A549 (cell line): ENCODE data around the gene FKBP15. TPM values are rescaled to one million over a fixed set of nuclear protein-coding genes. Genes with fewer than 3 reads are reported as not detected.

Experiments used
- ATAC-seq, 2 experiments: fragments of 200-7000 bp in 1 of 2; fragments of >200 bp in 1 of 2; cut with Nextera tagmentation in 1 of 2; cut with Tn5 transposase in 1 of 2; 3 replicates each; pipeline versions ENCODE4 v1.8.0 to v1.9.1; 2018 to 2020; ENCODE audit warnings: mild to moderate bottlenecking in 1 of 2, moderate library complexity in 1 of 2
- CTCF ChIA-PET: fragments of 300-600 bp; sonication (Branson Sonifier 250); formaldehyde crosslinking; extraction: SDS; loops from one replicate; lab custom pipeline; 2021; ENCODE audit warnings: antibody characterized with exemption, inconsistent platforms; lab: Yijun Ruan, JAX
- POLR2A ChIA-PET: fragments of 350-600 bp; formaldehyde crosslinking; extraction: SDS; loops from one replicate; lab custom pipeline; 2021; ENCODE audit warnings: antibody characterized with exemption, inconsistent platforms; lab: Yijun Ruan, JAX
- DNase-seq, 2 experiments: peaks; one replicate each; pipeline versions ENCODE4 v3.0.0 to v3.0.0-alpha.2; 2011 to 2016; ENCODE audit warnings: low read depth in 1 of 2, low spot score in 1 of 2
- FAIRE-seq: peaks from 2 replicates; lab custom pipeline; 2011; peaks lifted over from hg19 to GRCh38; lab: Jason Lieb, UNC
- H3K27ac ChIP-seq, 2 experiments: fragments of >200 bp; sonication (Bioruptor Twin); formaldehyde crosslinking; 3 replicates each; pipeline ENCODE4 v1.5.1; 2016 to 2017
- H3K4me1 ChIP-seq: fragments of >200 bp; sonication (Bioruptor Twin); formaldehyde crosslinking; 3 replicates; pipeline ENCODE4 v1.6.1; 2016
- H3K4me2 ChIP-seq: fragments of >200 bp; sonication (Bioruptor Twin); formaldehyde crosslinking; 3 replicates; pipeline ENCODE4 v1.6.1; 2016
- H3K4me3 ChIP-seq: fragments of >200 bp; sonication (Bioruptor Twin); formaldehyde crosslinking; 3 replicates; pipeline ENCODE4 v1.5.1; 2016
- H3K9me3 ChIP-seq: fragments of >200 bp; sonication (Bioruptor Twin); formaldehyde crosslinking; 3 replicates; pipeline ENCODE4 v1.6.1; 2016
- BHLHE40 ChIP-seq: IDR thresholded peaks from 2 replicates; pipeline ENCODE4 v1.6.1; 2012; ENCODE audit warnings: low read depth, low read length, inconsistent platforms
- CBX8 ChIP-seq: fragments of 200-600 bp; sonication (generic); IDR thresholded peaks from 2 replicates; pipeline ENCODE4 v1.6.1; 2016
- CEBPB ChIP-seq, 2 experiments: fragments of >200 bp in 1 of 2; sonication (Bioruptor Twin) in 1 of 2; formaldehyde crosslinking in 1 of 2; IDR thresholded peaks; 2 replicates each; pipeline ENCODE4 v1.6.1; 2012 to 2016
- CHD2 ChIP-seq: fragments of 150-350 bp; IDR thresholded peaks from 2 replicates; pipeline ENCODE4 v1.6.1; 2014; ENCODE audit warnings: low read length; ENCODE audit not compliant: partially characterized antibody
- CHD4 ChIP-seq: fragments of 200-600 bp; sonication (generic); IDR thresholded peaks from 2 replicates; pipeline ENCODE4 v1.6.1; 2016; ENCODE audit warnings: antibody characterized with exemption, mild to moderate bottlenecking, borderline replicate concordance
- EHF ChIP-seq: fragments of 250-450 bp; sonication (Bioruptor Pico); IDR thresholded peaks from 2 replicates; pipeline ENCODE4 v1.5.0; 2020; ENCODE audit warnings: mild to moderate bottlenecking
- EP300 ChIP-seq, 2 experiments: fragments of >200 bp; sonication (Bioruptor Twin); formaldehyde crosslinking; IDR thresholded peaks; 2 replicates in 1 of 2; 3 replicates in 1 of 2; pipeline ENCODE4 v1.6.1; 2016 to 2017
- FOSB ChIP-seq: fragments of 250-450 bp; sonication (Bioruptor Pico); IDR thresholded peaks from 2 replicates; pipeline ENCODE4 v1.5.0; 2020; ENCODE audit warnings: mild to moderate bottlenecking, moderate library complexity
- FOSL2 ChIP-seq, 2 experiments: fragments of 450-650 bp in 1 of 2; fragments of >200 bp in 1 of 2; sonication (Bioruptor Twin) in 1 of 2; formaldehyde crosslinking; IDR thresholded peaks; 2 replicates each; pipeline versions ENCODE4 v1.5.0 to v1.6.1; 2016 to 2020; ENCODE audit warnings: mild to moderate bottlenecking in 1 of 2, moderate library complexity in 1 of 2
- FOXS1 ChIP-seq: fragments of 250-450 bp; sonication (Bioruptor Pico); IDR thresholded peaks from 2 replicates; pipeline ENCODE4 v1.5.0; 2020; ENCODE audit warnings: mild to moderate bottlenecking, moderate library complexity
- GATA3 ChIP-seq: IDR thresholded peaks from 2 replicates; pipeline ENCODE4 v1.6.1; 2012; ENCODE audit warnings: borderline replicate concordance
- HDAC2 ChIP-seq: fragments of 200-600 bp; sonication (generic); IDR thresholded peaks from 2 replicates; pipeline ENCODE4 v1.6.1; 2016
- HOXB5 ChIP-seq: fragments of 250-450 bp; sonication (Bioruptor Pico); IDR thresholded peaks from 2 replicates; pipeline ENCODE4 v1.5.0; 2020; ENCODE audit warnings: mild to moderate bottlenecking, moderate library complexity
- MAFK ChIP-seq: fragments of 450-650 bp; IDR thresholded peaks from 2 replicates; pipeline ENCODE4 v1.6.1; 2014; ENCODE audit not compliant: partially characterized antibody
- MAZ ChIP-seq: fragments of 150-350 bp; IDR thresholded peaks from 2 replicates; pipeline ENCODE4 v1.6.1; 2014; ENCODE audit warnings: antibody characterized with exemption, low read depth, low read length, borderline replicate concordance
- NR3C1 ChIP-seq: fragments of >200 bp; sonication (Bioruptor Twin); formaldehyde crosslinking; IDR thresholded peaks from 3 replicates; pipeline ENCODE4 v1.6.1; 2017
- PHF8 ChIP-seq: fragments of 200-600 bp; sonication (generic); IDR thresholded peaks from 2 replicates; pipeline ENCODE4 v1.6.1; 2016; ENCODE audit warnings: low read depth, mild to moderate bottlenecking, antibody characterized with exemption, moderate library complexity, borderline replicate concordance
- POLR2A ChIP-seq: IDR thresholded peaks from 2 replicates; pipeline ENCODE4 v1.6.1; 2012; ENCODE audit warnings: mild to moderate bottlenecking, low read length
- SREBF2 ChIP-seq: fragments of 450-650 bp; IDR thresholded peaks from 2 replicates; pipeline ENCODE4 v1.6.1; 2014; ENCODE audit warnings: mild to moderate bottlenecking, moderate library complexity
- TP53 ChIP-seq: fragments of 250-450 bp; sonication (Bioruptor Pico); IDR thresholded peaks from 2 replicates; pipeline ENCODE4 v1.5.0; 2021; ENCODE audit warnings: mild to moderate bottlenecking, moderate library complexity
- ZC3H11A ChIP-seq: fragments of 450-650 bp; IDR thresholded peaks from 2 replicates; pipeline ENCODE4 v1.6.1; 2014; ENCODE audit warnings: antibody characterized with exemption, mild to moderate bottlenecking
- ZNF302 ChIP-seq: fragments of 250-450 bp; sonication (Bioruptor Pico); IDR thresholded peaks from 2 replicates; pipeline ENCODE4 v1.9.0; 2021; ENCODE audit warnings: inconsistent platforms, mild to moderate bottlenecking, moderate library complexity
- WGBS: methylation state at CpG from one replicate; pipeline ENCODE4 v1.1.6; 2017; ENCODE audit errors: missing lambda C conversion rate; 5-methylcytosine and 5-hydroxymethylcytosine counted together
- polyA plus RNA-seq, 4 experiments: library from polyadenylated mRNA; depleted of rRNA in 3 of 4; stranded (reverse); fragments of >200 nt; fragmentation: RNase III in 1 of 4; extraction: RNeasy Plus Mini Kit Qiagen cat#74134 plus additional on column Dnase treatment in 1 of 4; gene quantifications; 2 replicates in 3 of 4; 3 replicates in 1 of 4; pipeline ENCODE4 v1.2.3, GENCODE V29; 2011 to 2017
- TF ChIP-seq, protein P1 (sequence below): fragments of 250-450 bp; sonication (Bioruptor Pico); IDR thresholded peaks from 2 replicates; pipeline ENCODE4 v1.5.0; 2020; ENCODE audit warnings: low read depth, mild to moderate bottlenecking, moderate library complexity
- TF ChIP-seq, protein P2 (sequence below): fragments of 150-350 bp; IDR thresholded peaks from 2 replicates; pipeline ENCODE4 v1.6.1; 2014; ENCODE audit warnings: low read depth, mild to moderate bottlenecking, low read length
- TF ChIP-seq, protein P3 (sequence below): IDR thresholded peaks from 2 replicates; pipeline ENCODE4 v1.6.1; 2012
- TF ChIP-seq, protein P4 (sequence below): fragments of >200 bp; sonication (Bioruptor Twin); formaldehyde crosslinking; IDR thresholded peaks from 3 replicates; pipeline ENCODE4 v1.6.1; 2016
- TF ChIP-seq, protein P5 (sequence below): fragments of >200 bp; sonication (Bioruptor Twin); formaldehyde crosslinking; IDR thresholded peaks from 3 replicates; pipeline ENCODE4 v1.5.1; 2016

Gene FKBP15
- polyA plus RNA-seq, 2 of the 4 experiments (the other 2 are of a cell fraction): 14.1 to 26.0 TPM

DNA sequence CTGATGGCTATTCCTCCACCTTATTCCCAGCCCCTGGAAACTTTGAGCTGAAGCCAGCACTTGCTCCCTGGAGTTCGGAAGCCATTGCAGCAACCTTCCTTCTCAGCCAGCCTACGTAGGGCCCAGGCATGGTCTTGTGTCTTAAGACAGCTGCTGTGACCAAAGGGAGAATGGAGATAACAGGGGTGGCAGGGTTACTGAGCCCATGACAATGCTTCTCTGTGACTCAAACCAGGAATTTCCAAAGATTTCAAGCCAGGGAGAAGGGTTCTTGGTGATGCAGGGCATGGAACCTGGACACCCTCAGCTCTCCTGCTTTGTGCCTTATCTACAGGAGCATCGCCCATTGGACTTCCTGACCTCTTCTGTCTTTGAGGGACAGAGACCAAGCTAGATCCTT, 58.1 kb downstream of the FKBP15 start:
- TF ChIP-seq, protein P1, sequence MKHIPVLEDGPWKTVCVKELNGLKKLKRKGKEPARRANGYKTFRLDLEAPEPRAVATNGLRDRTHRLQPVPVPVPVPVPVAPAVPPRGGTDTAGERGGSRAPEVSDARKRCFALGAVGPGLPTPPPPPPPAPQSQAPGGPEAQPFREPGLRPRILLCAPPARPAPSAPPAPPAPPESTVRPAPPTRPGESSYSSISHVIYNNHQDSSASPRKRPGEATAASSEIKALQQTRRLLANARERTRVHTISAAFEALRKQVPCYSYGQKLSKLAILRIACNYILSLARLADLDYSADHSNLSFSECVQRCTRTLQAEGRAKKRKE (CRISPR knock-in tag): no peak
- TF ChIP-seq CHD2 (no peak), CHD4 (no peak), EP300 (IDR thresholded peaks at IDR 0.05) (no peak), HDAC2 (no peak), HOXB5 (CRISPR knock-in tag) (no peak), PHF8 (no peak), CBX8 (no peak), ZC3H11A (no peak), CEBPB (IDR thresholded peaks at IDR 0.05) (no peak), POLR2A (no peak), FOSL2 (IDR thresholded peaks at IDR 0.05) (no peak), FOSL2 (CRISPR knock-in tag; IDR thresholded peaks at IDR 0.05) (no peak), NR3C1 (no peak), BHLHE40 (no peak), SREBF2 (no peak), MAZ (no peak)
- TF ChIP-seq, protein P2, sequence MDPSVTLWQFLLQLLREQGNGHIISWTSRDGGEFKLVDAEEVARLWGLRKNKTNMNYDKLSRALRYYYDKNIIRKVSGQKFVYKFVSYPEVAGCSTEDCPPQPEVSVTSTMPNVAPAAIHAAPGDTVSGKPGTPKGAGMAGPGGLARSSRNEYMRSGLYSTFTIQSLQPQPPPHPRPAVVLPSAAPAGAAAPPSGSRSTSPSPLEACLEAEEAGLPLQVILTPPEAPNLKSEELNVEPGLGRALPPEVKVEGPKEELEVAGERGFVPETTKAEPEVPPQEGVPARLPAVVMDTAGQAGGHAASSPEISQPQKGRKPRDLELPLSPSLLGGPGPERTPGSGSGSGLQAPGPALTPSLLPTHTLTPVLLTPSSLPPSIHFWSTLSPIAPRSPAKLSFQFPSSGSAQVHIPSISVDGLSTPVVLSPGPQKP: no peak
- TF ChIP-seq, protein P3, sequence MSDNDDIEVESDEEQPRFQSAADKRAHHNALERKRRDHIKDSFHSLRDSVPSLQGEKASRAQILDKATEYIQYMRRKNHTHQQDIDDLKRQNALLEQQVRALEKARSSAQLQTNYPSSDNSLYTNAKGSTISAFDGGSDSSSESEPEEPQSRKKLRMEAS: no peak
- TF ChIP-seq, protein P4, sequence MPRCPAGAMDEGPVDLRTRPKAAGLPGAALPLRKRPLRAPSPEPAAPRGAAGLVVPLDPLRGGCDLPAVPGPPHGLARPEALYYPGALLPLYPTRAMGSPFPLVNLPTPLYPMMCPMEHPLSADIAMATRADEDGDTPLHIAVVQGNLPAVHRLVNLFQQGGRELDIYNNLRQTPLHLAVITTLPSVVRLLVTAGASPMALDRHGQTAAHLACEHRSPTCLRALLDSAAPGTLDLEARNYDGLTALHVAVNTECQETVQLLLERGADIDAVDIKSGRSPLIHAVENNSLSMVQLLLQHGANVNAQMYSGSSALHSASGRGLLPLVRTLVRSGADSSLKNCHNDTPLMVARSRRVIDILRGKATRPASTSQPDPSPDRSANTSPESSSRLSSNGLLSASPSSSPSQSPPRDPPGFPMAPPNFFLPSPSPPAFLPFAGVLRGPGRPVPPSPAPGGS: no peak
- DNase-seq (no peak), ATAC-seq (no peak), FAIRE-seq (no peak)
- H3K27ac ChIP-seq: no peak overlapping the region
- WGBS: 60% methylated on average over 3 of the region's 3 CpGs
- ChIA-PET POLR2A (interaction anchor here (1.2 kb wide), 1 partner anchor 12 kb away, joined by 3 read pairs; the partner anchor contains the start of gene SLC31A2), CTCF (interaction anchor here (1.7 to 2.8 kb wide), 2 partner anchors 12 to 20 kb away, joined by 5 to 10 read pairs; partner anchors contain the start of gene SLC31A2)
- H3K4me2 ChIP-seq: no peak overlapping the region
- H3K4me3 ChIP-seq: no peak overlapping the region
- no peaks in the 10 kb centered on the region for H3K4me1 ChIP-seq
- no peaks in the 10 kb centered on the region for H3K9me3 ChIP-seq

DNA sequence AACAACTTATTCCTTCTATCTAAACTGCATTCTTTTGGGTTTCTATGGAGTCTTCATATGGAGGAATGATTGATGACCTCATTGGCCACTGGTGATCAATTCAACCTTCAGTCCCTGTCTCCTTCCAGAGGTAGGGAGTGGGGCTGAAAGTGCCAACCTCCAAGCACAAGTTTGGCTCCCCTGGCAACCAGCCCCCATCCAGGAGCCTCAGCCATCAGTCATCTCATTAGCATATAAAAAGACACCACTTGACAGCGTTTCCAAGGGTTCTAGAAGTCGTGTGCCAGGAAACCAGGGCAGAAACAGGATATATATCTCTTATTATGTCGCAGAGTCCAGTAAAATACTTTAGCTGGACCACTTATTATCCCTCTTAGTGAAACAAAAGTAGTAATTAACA, 60.5 kb downstream of the FKBP15 start:
- TF ChIP-seq FOSL2 (IDR thresholded peaks at IDR 0.05) (no peak), FOSL2 (CRISPR knock-in tag; IDR thresholded peaks at IDR 0.05) (no peak)
- no peak overlapping the region for H3K27ac ChIP-seq
- no peak for ATAC-seq
- FAIRE-seq: no peak
- no peaks in the 10 kb centered on the region for H3K4me1 ChIP-seq
- CTCF ChIA-PET: no interaction called here
- DNase-seq: no peak
- WGBS: 75% methylated on average over 3 of the region's 3 CpGs
- no peak overlapping the region for H3K4me3 ChIP-seq
- no peak overlapping the region for H3K4me2 ChIP-seq
- POLR2A ChIA-PET: no interaction called here
- H3K9me3 ChIP-seq: no peaks in the 10 kb centered on the region

DNA sequence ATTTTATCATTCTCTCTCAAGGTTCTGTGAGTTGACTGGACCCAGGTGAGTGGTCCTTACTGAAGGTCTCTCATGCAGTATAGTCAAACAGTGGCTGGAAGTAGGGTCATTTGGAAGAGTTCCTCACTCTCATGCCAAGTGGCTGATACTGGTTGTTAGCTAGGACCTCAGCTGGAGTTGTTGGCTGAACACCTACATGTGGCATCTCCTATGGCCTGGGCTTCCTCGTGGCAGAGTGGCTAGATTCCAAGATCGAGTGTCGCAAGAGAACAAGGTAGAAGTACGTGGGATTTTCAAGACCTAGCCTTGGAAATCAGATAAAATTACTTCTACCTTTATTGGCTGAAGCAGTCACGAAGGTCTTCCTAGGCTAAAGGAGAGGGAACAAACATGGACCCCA, 62.6 kb downstream of the FKBP15 start:
- FAIRE-seq (no peak), ATAC-seq (no peak), DNase-seq (no peak)
- Histone ChIP-seq H3K4me3 (no peak overlapping the region), H3K27ac (no peak overlapping the region), H3K4me2 (no peak overlapping the region), H3K4me1 (no peaks in the 10 kb centered on the region), H3K9me3 (no peaks in the 10 kb centered on the region)
- no peak for TF ChIP-seq FOSL2 (IDR thresholded peaks at IDR 0.05)
- TF ChIP-seq FOSL2 (CRISPR knock-in tag; IDR thresholded peaks at IDR 0.05): no peak
- no peak for TF ChIP-seq GATA3
- no peak for TF ChIP-seq HOXB5 (CRISPR knock-in tag)
- TF ChIP-seq SREBF2: no peak
- no peak for TF ChIP-seq ZNF302
- TF ChIP-seq MAFK: no peak
- TF ChIP-seq TP53 (CRISPR knock-in tag): no peak
- TF ChIP-seq, protein P5, sequence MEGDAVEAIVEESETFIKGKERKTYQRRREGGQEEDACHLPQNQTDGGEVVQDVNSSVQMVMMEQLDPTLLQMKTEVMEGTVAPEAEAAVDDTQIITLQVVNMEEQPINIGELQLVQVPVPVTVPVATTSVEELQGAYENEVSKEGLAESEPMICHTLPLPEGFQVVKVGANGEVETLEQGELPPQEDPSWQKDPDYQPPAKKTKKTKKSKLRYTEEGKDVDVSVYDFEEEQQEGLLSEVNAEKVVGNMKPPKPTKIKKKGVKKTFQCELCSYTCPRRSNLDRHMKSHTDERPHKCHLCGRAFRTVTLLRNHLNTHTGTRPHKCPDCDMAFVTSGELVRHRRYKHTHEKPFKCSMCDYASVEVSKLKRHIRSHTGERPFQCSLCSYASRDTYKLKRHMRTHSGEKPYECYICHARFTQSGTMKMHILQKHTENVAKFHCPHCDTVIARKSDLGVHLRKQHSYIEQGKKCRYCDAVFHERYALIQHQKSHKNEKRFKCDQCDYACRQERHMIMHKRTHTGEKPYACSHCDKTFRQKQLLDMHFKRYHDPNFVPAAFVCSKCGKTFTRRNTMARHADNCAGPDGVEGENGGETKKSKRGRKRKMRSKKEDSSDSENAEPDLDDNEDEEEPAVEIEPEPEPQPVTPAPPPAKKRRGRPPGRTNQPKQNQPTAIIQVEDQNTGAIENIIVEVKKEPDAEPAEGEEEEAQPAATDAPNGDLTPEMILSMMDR: no peak
- TF ChIP-seq, protein P2: no peak
- TF ChIP-seq, protein P4: no peak
- no peak for TF ChIP-seq FOXS1 (CRISPR knock-in tag)
- no peak for TF ChIP-seq EHF (CRISPR knock-in tag)
- no peak for TF ChIP-seq FOSB (CRISPR knock-in tag)
- no peak for TF ChIP-seq HDAC2
- TF ChIP-seq NR3C1: no peak
- 86% methylated on average over 5 of the region's 5 CpGs for WGBS
- POLR2A ChIA-PET: no interaction called here
- CTCF ChIA-PET: interaction anchor here (2.5 kb wide), 1 partner anchor 12 kb away, joined by 8 read pairs; no protein-coding TSS in a partner anchor
